ENCODE data around the gene HACD2.
"Not testable (repeated sequence)": the region's sequence is repeated elsewhere in the genome, so short reads cannot be mapped to it uniquely, and the experiment has no call there.

Gene HACD2

DNA sequence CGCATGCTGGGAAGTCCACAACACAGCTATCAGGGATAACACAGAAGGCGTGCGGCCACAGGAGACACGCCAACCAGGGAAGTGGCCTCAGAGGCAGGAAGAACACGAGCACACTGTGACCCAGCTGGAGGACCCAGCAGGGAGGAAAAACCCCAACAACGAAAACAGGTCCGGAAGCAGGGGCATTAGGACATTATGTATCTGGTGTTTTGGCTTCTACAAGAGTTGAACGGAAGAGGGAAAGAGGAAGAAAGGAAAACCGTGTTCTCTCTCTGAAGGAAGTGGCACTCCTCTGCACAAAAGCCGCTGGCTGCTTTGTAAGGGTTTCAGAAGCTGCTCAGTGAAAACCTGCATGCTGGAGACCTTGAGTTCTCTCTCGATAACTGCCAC lies 61.8 kb downstream of the HACD2 start:
- DNase-seq: no peak

DNA sequence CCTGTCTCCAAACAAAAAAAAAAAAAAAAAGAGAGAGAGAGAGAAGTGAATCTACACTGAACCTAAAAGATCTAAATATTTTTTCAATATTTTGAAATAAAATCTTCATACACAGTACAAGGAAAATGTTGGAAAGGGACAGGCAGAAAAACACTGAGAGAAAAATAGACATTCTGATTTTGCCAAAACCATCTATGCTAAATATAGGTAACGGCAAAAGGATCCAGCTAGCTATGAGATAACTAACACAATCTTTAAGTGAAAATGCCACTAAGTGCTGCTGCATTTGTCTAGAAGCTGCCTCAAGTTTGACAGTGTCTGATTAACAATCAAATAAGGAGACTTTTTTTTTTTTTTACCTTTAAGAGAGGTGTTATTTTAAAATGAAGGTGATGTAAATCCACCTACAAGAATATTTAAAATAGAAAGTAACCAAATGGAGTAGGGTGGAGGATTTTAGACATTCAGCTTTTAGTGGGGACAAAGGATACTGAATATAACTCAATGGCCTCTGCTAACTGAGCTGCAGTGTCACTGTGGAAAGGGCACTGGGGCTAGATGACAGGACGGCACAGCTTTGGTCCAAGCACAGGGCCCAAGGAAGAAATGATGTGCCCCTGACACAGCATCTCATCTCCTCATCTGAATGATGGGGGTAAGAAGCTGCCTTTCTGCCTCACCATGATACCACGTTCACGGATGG lies 62.4 kb downstream of the HACD2 start:
- DNase-seq: no peak

DNA sequence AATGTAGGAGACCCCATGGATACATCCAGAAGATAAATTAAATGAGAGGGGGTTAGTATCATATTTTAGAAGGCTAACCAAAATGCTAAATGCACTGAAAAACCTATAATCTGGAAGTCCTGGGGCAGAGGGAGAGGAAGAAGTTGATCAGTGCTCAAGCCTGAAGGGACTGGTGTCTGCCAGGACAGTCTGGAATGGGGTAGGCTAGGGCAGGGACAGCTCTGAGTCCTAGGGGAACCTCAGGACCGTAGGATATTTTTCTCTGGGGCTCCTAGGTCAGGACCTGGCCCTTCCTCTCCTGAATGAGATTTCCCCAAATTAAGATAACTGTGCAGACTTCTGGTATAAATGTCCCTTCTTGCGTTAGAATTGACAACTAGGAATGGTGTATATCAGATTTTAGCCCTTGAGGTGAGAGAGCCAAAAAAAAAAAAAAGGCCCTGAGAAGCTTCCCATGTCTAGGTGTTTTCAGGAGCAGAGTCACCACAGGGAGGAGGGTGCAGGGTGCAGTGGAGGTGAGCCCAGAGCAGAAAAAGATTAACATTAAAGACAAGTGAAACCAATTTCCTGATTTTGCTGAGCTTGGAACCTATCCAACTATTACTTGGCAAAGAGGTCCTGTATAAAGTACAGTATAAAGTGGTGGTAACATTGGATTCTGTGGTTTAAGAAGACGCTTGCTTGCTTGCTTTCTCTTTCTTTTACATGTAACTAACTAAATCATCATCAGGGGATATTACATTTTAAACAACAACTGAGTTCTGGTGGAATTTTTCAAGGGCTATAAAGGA lies 63.5 kb downstream of the HACD2 start:
- no peak for DNase-seq

DNA sequence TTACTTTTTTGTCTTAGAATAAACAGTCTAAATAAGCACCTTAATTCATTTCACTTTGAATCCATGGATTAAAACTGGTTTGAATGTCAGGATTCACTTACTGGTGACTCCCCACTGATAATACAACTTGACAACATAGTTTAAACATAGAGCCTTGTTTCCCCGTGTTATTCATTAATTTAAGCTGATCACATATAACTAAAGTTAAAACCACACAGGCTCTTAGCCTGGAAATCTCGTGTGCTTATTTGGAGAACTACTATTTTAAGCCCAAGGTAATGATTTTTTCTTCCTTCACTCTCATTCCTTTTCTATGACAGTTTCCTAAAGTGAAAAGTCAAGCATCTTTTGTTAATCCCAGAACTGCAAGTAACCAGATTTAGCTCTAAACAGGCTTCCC lies 64.2 kb downstream of the HACD2 start:
- DNase-seq: no peak

DNA sequence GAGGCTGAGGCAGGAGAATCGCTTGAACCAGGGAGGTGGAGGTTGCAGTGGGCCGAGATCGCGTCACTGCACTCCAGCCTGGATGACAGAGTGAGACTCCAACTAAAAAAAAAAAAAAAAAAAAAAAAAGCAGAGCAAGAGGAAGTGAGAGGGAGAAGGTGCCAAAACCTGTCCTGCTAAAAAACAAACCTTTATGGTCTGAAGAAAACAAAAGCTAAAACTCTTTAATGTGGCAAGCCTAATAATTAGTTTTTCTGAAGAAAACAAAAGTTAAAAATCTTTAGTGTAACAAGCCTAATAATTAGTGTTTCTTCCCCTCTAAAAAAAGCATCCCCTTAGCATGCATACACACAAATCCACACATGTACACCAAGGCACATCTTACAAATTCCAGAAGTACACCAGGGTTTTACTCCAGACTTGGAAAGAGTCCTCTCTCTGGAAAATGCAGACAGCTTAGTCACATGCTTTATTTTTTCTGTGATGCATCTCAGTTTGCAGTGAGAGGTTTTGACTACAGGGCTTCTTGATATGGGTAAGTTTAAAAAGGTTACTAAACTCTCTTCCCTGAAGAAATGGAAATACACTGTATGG lies 65.9 kb downstream of the HACD2 start:
- DNase-seq: no peak

DNA sequence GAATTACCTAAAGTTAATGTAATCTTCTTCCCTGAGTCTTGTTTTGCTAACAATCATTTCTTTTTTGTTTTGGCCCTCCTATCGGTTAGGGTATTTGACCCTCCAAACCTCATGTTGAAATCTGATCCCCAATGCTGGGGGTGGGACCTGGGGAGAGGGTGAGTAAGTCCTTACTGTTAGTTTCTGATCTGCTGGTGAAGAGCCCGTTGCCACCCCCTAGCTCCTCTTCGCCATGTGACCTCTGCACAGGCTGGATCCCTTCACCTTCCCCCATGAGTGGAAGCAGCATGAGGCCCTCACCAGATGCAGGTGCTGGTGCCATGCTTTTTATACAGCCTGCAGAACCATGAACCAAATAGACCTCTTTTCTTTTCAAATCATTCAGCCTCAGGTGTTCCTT lies 73.1 kb downstream of the HACD2 start:
- DNase-seq: no peak

DNA sequence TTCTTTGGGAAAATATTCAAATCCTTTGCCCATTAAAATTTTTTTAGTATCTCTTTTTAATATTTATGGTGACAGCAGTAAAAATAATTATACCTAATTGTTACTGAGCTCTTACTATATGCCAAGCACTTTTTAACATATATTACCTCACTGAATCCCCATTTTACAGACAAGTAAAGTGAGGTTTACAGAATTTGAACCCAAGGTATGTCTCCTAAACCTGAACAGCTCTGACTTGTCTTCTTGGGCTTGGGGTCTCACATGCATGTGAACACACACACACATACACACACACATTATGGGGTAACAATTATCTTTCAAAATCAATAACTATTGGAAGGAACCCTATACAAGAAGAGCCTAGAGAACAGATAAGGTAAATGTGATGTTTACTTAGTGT lies 73.8 kb downstream of the HACD2 start:
- DNase-seq: no peak

DNA sequence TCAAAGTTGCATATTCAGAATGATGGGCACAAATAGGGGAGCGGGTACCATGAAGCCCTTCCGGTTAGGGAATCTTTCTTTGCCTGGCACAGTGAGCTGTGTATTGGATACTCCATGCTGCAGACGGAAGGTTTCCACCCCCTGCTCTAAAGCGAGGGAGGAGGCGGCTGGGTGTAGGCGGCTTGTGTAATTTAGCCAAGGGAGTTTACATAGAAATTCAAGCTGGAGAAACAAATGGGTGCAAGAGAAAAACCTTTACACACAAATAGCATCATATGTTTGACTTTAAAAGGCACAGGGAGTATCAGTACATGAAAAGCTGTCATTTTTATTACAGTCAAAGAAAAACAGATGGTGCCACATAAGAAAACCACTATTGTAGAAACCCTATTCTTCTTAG lies 76.7 kb downstream of the HACD2 start:
- DNase-seq: no peak

DNA sequence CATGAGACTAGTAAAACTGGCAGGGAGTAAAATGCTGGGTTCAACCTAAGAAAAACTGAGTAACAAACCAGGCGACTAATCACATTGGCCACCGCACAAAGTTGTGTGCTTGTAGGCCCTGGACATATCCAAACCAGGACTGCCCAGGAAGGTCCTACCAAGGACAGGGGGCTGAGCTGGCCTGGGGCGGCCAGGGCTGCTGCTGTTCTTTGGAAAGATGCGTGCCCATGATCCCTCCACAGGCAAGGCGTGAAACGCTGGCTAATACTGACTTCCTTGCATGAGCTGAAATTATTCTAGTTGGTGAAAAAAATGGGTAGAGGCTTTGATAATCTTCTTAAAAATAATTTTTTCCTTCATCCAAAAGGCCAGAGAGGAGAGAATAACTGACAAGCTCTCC lies 79.0 kb downstream of the HACD2 start:
- DNase-seq: no peak

DNA sequence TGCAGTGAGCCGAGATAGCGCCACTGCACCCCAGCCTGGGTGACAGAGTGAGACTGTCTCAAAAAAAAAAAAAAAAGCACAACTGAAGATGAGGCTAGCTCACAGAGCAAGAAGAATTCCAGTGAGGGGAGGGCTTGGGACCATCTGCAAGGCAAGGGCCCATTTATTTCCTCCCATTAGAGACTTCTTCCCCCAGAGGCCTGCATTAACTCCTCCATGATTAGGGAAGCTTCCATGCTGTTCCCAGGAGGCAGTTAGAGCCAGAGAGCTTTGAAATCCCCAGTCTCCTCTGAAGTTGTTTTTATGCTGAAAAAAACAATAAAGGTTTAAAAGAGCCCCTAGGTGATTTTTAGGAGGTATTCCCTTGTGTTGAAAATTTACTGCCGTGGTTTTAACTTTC lies 81.7 kb downstream of the HACD2 start:
- no peak for DNase-seq

DNA sequence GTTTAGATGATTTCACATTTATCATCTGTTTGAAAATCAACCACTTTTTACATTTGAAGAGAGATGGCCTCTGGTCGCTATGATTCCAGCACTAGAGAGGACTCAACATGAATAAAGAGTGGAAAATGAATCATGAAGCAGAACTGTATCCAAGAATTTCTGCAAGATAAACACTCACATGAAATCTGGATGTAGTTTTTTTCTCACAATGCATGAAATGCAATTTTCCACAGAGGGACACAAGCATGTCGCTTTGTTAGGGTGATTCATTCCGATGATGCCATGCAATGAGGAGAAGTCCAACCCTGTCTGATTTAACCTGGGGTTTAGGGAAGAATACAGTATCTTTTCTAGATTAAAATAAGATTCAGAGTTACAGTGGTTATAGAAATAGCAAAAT lies 85.5 kb downstream of the HACD2 start:
- DNase-seq: no peak

DNA sequence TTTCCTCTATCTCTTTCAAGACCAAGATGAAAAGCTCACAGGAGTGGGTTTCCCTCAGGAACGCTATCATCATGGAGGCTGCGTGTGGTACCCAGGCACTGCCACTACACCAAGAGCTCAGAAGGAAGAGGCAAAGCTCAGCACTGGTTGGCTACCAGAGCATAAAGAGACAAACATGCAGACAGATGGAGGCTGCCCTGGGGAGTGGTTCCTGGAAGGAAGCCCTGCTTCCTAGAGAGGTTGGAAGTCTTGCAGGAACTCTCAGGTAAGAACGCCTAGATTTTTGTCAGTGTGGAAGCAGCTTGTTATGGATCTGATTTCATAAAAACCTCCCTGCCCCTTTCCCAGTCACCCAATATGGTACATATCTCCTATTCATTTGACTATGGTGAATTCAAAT lies 86.1 kb downstream of the HACD2 start:
- no peak for DNase-seq

DNA sequence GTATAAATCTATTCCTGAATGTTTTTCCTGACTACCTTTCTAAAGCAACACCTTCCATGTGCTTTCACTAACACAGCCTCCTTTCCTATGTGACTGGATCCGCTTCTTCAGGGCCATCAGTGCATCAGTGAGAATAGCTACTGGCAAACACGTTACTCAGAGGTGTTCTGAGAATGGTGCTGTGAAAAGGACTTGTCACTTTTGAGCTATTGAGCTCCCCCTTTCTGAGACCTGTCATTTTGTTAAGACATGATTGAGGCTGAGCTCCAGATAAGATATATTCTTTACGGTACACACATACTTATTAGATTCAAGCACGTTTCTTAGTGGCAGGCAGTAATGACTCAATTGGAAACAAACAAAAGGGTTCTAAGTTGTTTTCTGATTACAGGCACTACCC lies 90.9 kb downstream of the HACD2 start:
- DNase-seq: no peak

DNA sequence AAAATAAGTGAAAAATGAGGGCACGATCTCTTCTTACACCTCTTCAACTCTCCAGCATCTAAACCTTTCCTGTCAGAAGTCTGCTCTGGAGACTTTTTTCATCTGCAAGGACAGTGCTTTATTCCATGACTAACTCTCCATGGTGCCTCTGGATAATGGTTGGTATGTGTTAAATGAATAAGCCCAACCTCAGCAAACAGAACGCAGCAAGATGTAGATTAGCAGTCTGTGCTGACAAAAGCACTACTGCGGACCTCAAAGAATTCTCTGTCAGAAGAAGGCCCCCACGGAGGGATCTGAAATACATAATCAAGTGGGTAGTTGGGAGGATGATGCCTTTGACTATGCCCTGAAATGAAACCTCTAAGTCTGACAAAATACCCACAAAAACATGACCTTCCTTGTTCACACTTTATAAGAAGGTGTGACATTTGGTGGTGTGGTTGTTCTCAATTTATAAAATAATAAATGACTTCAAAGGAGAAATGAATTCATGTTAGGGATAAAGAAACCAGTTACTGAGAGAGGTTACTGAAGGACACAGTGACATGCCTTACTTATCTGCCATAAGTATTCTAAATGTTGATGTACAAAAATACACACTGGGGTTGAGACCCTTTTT lies 92.8 kb downstream of the HACD2 start:
- no peak for DNase-seq

DNA sequence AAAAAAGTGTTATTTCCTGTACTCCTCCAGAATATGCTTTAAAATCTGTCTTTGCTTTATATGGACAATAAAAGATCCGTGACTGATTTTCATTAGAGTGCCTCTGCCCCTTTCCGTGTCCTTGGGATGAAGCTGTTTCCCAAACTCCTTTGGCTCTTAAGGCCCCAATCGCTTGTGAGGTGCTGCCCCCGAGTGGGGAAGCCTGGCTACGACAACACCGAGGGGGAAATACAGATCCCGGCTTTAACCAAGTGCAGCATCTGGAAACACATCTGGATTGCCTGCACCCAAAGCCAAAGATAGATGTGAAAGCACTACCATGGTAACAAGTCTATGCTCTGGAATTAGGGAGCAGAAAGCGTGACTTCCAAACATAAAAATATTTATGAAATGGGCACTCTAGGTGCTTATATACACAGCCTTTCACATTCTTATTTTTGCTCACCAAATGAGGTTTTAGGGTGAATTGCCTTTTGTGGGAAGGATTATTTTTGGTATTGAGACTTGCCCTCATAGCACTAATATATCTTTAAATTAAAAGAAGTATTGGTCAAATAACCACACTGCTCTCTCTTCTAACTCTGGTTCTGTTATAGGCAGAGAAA lies 95.4 kb downstream of the HACD2 start:
- peak; percentile 62 for DNase-seq

DNA sequence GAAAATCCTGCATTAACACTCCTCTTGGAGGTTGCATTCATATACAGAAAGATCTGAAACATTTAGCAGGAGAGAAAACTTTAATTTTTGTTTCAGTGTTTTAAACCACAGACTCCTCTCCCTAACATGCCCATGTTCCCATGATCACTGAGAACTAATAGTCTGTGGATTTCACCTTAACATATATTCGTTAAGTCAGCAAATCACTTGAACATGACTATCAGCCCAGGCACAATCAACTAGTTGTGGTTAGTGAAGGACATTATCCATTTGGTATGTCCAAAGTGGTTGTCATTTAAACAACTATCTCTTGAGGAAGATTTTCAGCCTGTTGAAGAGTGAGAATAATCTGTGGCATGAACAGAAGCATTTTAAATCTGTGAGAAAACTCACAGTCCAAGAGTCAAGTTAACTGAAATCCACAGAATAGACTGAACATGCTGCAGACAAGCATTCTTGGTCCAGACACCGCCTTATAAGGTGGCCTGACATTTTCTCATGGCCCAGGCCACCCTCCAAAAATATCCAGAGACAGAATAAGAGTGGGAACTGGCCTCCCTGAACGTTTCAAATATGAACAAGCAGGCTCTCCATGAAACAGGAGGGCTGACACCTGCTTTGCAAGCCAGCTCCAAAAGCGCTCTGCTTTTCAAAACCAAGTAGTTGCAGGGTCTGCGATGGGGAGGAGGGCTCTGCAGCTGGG lies 96.1 kb downstream of the HACD2 start:
- DNase-seq: no peak

DNA sequence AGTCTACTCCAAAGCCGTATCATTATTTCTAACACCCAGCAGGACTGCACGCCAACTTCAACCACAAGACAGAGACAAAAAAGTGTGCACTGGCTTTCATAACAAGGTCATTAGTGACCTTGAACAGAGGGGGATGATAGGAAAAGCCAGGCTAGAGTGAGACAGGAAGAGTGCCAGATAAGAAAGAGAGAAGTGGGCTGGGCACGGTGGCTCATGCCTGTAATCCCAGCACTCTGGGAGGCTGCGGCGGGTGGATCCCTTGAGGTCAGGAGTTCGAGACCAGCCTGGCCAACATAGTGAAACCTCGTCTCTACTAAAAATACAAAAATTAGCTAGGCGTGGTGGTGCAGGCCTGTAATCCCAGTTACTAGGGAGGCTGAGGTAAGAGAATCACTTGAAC lies 97.8 kb downstream of the HACD2 start:
- not testable (repeated sequence) for DNase-seq

DNA sequence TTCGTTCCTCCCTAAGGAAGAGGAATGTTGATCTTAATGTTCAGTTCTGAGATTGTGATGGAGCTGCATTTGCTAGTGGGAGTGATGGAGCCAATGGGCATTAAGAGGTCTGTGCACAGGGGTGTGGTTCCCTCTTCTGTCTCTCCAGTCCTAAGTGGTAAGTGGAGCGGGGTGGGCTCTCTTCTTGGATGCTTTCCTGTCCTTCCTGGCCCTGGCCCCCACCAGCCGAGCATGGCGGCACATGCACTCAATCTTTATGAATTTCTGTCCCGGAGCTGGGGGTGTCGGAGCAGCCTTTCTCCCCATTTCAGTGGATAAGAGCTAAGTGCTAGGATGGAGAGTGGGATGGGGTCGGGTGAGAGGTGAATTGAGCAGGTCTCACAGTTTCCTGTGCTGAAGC lies 98.4 kb downstream of the HACD2 start:
- DNase-seq: no peak

DNA sequence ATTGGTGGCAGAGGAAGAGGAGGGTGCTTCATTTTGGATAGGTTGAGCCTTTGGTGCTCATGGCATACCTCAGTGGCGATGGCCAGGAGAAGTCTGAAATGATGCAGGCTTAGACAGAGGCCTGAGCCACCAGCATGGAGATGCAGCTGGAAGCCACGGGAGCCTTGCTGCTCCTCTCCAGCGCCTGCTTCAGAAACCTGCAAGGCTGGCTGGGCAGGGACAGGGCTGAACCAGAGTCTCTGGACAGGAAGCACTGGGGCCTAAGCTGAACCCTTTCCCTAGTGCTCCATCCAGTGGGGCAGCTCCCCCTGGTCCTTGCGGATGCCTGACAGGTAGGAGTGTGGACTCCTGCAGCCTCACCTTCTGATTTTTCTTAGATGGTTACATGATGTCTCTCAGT lies 99.3 kb downstream of the HACD2 start:
- no peak for DNase-seq

DNA sequence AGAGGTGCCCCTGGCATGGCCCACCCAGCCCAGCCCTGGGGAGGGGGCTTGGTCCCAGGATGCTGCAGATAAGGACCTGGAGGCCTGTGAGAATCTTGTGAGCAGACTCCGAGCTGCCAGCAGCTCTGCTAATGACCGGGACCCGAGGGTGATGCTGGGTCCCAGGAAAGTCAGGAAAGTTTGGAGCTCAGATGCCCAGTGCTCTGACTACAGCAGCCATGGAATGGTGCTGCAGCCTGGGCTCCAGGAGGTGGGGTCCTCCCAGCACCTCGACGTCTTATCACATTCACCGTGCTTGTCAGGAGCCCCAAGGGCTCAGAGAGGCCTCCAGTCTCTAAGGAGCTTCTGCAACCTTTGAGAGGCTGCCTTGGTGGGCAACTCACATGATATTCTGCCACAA lies 101.7 kb downstream of the HACD2 start:
- no peak for DNase-seq

DNA sequence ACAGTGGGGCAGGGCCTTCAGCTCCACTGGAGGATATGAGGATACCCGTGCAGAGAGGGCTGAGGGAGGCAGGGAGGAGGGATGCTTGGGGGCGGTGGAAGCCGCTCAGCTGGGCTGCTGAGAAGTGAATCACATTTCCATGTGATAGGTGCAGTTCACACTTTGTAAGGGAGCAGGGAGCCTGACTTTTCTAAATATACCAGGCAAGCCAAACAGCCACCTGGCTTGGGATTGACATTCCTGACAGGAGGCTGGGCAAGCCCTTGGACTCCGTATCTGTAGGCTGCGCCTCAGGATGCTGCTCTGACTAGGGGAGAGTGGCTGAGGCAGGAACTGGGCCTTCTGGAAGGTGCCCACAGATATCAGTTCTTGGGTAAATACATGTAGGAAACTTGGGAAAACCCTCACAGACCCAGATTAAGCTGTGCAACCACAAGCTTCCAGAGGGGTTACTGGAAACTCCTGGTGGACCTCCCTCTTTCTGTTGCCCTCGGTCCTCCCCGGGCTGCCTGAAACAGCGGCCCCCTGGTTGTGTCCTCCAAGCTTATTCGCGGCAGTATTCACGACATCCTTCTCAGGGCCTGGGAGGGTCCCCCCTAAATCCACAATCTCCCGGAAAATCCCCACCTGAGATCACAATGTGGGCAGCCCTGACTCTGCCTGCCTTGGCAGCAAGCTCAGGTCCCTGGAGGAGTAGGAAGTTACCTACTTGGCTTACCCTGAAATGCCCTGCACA lies 103.0 kb downstream of the HACD2 start:
- no peak for DNase-seq

DNA sequence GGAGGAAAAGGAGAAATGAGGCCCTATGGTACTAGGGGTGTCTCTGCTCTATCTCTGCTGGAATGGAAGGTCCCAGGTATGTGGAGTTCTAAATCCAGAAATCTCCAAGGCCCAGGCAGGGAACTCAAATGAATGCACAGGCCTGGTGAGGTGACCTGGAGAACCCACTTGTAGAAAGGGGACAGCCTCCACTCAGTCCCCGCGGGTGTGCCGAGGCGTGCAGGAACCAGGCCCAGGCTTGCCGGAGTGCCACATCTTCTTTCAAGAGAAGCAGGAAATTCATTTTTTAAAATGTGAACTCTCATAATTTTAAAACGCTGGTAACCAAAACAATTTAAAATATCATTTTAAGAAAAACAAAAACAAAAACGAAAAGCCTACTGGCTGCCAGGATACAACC lies 103.8 kb downstream of the HACD2 start:
- no peak for DNase-seq

Data from NCI-H1436 (cell line).